ENCODE data around the gene BMAL2.

BMAL2 gene
- long read RNA-seq, full-length matches to known transcripts = 3 of 7 reads
- long read RNA-seq, partial matches to known transcripts = 0 of 7 reads
- long read RNA-seq, other reads (novel, unspliced or antisense) = 4 of 7 reads

GRCh38 chr12:27332714-27333402 is at the start of gene BMAL2:
Gene BMAL2, plus strand, starts transcription at chr12:27332836. Its CDS starts 237 bp downstream, at chr12:27333073.
- H3K27ac ChIP-seq (replicated peaks) = peak within 1 kb of the TSS; percentile 50
- no peaks in the 10 kb centered on the region for H3K27me3 ChIP-seq (ENCODE audit: insufficient read depth, poor library complexity, severe bottlenecking)
- peak; percentile 18 to 22 for DNase-seq (ENCODE audit: low read depth in 1 of 2, low spot score in 1 of 2)
- peak within 1 kb of the TSS; percentile 71 for H3K4me3 ChIP-seq (replicated peaks; ENCODE audit: insufficient read depth, low read length)
- no peak for TF ChIP-seq SPI1 (IDR thresholded peaks at IDR 0.05; ENCODE audit: borderline replicate concordance, low read depth)
- TF ChIP-seq GABPA (IDR thresholded peaks at IDR 0.05; ENCODE audit: low read depth) = no peak
- TF ChIP-seq, protein P1, sequence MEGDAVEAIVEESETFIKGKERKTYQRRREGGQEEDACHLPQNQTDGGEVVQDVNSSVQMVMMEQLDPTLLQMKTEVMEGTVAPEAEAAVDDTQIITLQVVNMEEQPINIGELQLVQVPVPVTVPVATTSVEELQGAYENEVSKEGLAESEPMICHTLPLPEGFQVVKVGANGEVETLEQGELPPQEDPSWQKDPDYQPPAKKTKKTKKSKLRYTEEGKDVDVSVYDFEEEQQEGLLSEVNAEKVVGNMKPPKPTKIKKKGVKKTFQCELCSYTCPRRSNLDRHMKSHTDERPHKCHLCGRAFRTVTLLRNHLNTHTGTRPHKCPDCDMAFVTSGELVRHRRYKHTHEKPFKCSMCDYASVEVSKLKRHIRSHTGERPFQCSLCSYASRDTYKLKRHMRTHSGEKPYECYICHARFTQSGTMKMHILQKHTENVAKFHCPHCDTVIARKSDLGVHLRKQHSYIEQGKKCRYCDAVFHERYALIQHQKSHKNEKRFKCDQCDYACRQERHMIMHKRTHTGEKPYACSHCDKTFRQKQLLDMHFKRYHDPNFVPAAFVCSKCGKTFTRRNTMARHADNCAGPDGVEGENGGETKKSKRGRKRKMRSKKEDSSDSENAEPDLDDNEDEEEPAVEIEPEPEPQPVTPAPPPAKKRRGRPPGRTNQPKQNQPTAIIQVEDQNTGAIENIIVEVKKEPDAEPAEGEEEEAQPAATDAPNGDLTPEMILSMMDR (IDR thresholded peaks at IDR 0.05; ENCODE audit: insufficient read depth, low read length) = no peak
- TF ChIP-seq POLR2AphosphoS5 (IDR thresholded peaks at IDR 0.05; ENCODE audit: low read depth) = no peak

GRCh38 chr12:27284021-27284420 is 48.6 kb upstream of the BMAL2 start:
- Histone ChIP-seq H3K27me3 (ENCODE audit: insufficient read depth, poor library complexity, severe bottlenecking) (no peaks in the 10 kb centered on the region), H3K27ac (replicated peaks) (no peak overlapping the region), H3K4me3 (replicated peaks; ENCODE audit: insufficient read depth, low read length) (no peak overlapping the region)
- TF ChIP-seq REST (IDR thresholded peaks at IDR 0.05; ENCODE audit: insufficient replicate concordance, low read depth) = no peak
- TF ChIP-seq, protein P1 (IDR thresholded peaks at IDR 0.05; ENCODE audit: insufficient read depth, low read length) = no peak
- TF ChIP-seq GABPA (IDR thresholded peaks at IDR 0.05; ENCODE audit: low read depth) = no peak
- no peak for TF ChIP-seq SPI1 (IDR thresholded peaks at IDR 0.05; ENCODE audit: borderline replicate concordance, low read depth)
- no peak for TF ChIP-seq POLR2AphosphoS5 (IDR thresholded peaks at IDR 0.05; ENCODE audit: low read depth)
- DNase-seq (ENCODE audit: low read depth in 1 of 2, low spot score in 1 of 2) = no peak

DNA sequence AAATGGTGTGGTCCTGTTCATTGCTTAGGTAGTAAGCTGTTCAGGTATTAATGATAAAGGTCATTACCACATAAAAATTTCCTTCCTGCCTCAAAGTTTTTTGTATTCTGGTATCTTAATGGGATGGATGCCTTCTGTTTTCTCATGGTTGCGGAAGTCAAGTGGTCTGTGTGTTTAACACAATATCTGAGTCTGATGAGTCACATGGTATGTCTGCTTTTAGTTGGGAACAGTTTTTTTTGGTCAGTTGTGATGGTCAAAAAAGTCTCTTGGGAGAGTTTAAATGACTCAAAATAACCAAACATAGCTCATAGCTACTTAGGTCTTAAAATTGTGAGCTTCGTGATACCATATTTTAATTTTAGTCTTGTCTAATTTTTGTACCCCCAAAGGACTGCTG is 47.9 kb upstream of the BMAL2 start:
- Histone ChIP-seq H3K27ac (replicated peaks) (no peak overlapping the region), H3K27me3 (ENCODE audit: insufficient read depth, poor library complexity, severe bottlenecking) (no peaks in the 10 kb centered on the region), H3K4me3 (replicated peaks; ENCODE audit: insufficient read depth, low read length) (no peak overlapping the region)
- DNase-seq (ENCODE audit: low read depth in 1 of 2, low spot score in 1 of 2) = no peak
- no peak for TF ChIP-seq SPI1 (IDR thresholded peaks at IDR 0.05; ENCODE audit: borderline replicate concordance, low read depth)
- TF ChIP-seq POLR2AphosphoS5 (IDR thresholded peaks at IDR 0.05; ENCODE audit: low read depth) = no peak
- TF ChIP-seq GABPA (IDR thresholded peaks at IDR 0.05; ENCODE audit: low read depth) = no peak
- no peak for TF ChIP-seq REST (IDR thresholded peaks at IDR 0.05; ENCODE audit: insufficient replicate concordance, low read depth)
- TF ChIP-seq, protein P1 (IDR thresholded peaks at IDR 0.05; ENCODE audit: insufficient read depth, low read length) = no peak
